Ishikawa (cell line): ENCODE results near the gene SLC7A6.

Experiments used
- CEBPB ChIP-seq: IDR thresholded peaks from 2 replicates; pipeline ENCODE4 v1.6.1; 2012
- CREB1 ChIP-seq: IDR thresholded peaks from 2 replicates; pipeline ENCODE4 v1.6.1; 2012; ENCODE audit warnings: low read depth
- EGR1 ChIP-seq: IDR thresholded peaks from 2 replicates; pipeline ENCODE4 v1.6.1; 2012
- FOXM1 ChIP-seq: IDR thresholded peaks from 2 replicates; pipeline ENCODE4 v1.6.1; 2012; ENCODE audit warnings: low read depth, borderline replicate concordance
- YY1 ChIP-seq: IDR thresholded peaks from 2 replicates; pipeline ENCODE4 v1.6.1; 2012; ENCODE audit warnings: low read depth
- TF ChIP-seq, protein P1 (sequence below): IDR thresholded peaks from 2 replicates; pipeline ENCODE4 v1.6.1; 2012

GRCh38 chr16:68350813-68351350, 86.6 kb downstream of the SLC7A6 start:
- TF ChIP-seq, protein P1, sequence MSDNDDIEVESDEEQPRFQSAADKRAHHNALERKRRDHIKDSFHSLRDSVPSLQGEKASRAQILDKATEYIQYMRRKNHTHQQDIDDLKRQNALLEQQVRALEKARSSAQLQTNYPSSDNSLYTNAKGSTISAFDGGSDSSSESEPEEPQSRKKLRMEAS, result no peak
- TF ChIP-seq FOXM1 (no peak), YY1 (no peak), CREB1 (no peak), EGR1 (no peak), CEBPB (no peak)
